ENCODE measurements around the gene ZNF841. TPM values are rescaled to one million over a fixed set of nuclear protein-coding genes. Genes with fewer than 3 reads are reported as not detected.
A peak's percentile ranks its signal among the peaks of the same experiment; 100 is the strongest.
"Not testable (repeated sequence)": the region's sequence is repeated elsewhere in the genome, so short reads cannot be mapped to it uniquely, and the experiment has no call there.

Gene ZNF841
- total and polyA plus RNA-seq, 4 donors, result 0.86 to 11.1 (median 4.2) TPM

DNA sequence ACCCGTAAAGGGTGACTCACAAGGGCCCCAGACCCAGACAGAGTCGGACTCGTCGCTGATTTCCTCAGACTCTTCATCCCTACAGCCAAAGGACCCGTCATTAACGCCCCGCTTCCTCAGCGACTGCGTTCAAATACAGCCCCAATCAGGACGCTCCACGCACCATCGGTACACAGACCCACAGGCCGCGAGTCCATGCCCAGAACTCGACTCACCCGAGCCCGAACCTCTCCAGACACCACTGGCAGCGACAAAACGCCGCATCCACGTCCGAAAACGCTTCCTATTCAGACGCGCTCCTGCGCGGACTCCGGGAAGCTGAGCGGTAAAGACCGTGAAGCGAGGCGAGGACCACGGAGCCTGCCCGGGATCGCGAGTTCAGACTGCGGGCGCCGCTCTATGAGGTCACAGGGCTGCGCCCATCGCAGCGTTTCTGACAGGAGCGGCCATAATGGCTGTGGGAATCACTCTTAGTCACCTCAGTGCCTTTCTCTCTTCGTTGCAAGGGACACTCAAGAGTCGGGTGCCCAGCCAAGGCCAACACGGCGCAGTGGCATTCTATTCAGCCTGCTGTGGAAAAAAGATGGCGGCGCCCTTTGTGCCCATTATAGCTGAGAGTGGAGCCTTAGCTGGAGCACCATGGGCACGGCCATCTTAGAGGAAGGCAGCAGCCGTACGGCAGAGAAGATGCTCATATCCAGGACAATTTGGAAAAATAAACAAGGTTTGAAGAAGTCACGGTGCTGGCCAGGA, 67.4 kb downstream of the ZNF841 start, which contains the start of gene ZNF614:
TSS of gene ZNF614 (minus strand) at position 353 of the 753 bp plus-strand sequence. CDS start 2,634 bp downstream, outside the sequence.
- Histone ChIP-seq H3K36me3 (ENCODE audit: control insufficient read depth in 4 of 4, insufficient read depth in 3 of 4, low read depth in 1 of 4, low read length in 3 of 4) (peaks cover 9 to 26% (median 21%) of the 10 kb centered on the region in 4 donors), H3K27me3 (ENCODE audit: control insufficient read depth in 4 of 4, insufficient read depth in 4 of 4, low read length in 3 of 4) (no peaks in the 10 kb centered on the region), H3K4me1 (ENCODE audit: control insufficient read depth in 4 of 4, insufficient read depth in 4 of 4, low read length in 3 of 4) (peaks cover 0 to 5% (median 3%) of the 10 kb centered on the region in 4 donors), H3K9me3 (ENCODE audit: control insufficient read depth in 4 of 4, low read length in 3 of 4) (peaks cover 32 to 72% (median 60%) of the 10 kb centered on the region in 4 donors), H3K4me3 (ENCODE audit: low read depth in 1 of 3, low read length in 3 of 3) (peak within 1 kb of the TSS; percentile 75 to 91 (median 84)), H3K27ac (ENCODE audit: low read depth in 1 of 2, low read length in 2 of 2) (peak within 1 kb of the TSS; percentile 79 to 84), H3K9ac (ENCODE audit: low read depth in 1 of 2, low read length in 2 of 2) (peak within 1 kb of the TSS; percentile 75 to 76)
- WGBS, result under 1% methylated on average over 53 of the region's 53 CpGs
- peak; percentile 32 to 53 for TF ChIP-seq RXRA (IDR thresholded peaks at IDR 0.05)
- peak; percentile 22 to 24 for TF ChIP-seq HNF4A (conservative IDR thresholded peaks at IDR 0.05)
- TF ChIP-seq, protein P1, sequence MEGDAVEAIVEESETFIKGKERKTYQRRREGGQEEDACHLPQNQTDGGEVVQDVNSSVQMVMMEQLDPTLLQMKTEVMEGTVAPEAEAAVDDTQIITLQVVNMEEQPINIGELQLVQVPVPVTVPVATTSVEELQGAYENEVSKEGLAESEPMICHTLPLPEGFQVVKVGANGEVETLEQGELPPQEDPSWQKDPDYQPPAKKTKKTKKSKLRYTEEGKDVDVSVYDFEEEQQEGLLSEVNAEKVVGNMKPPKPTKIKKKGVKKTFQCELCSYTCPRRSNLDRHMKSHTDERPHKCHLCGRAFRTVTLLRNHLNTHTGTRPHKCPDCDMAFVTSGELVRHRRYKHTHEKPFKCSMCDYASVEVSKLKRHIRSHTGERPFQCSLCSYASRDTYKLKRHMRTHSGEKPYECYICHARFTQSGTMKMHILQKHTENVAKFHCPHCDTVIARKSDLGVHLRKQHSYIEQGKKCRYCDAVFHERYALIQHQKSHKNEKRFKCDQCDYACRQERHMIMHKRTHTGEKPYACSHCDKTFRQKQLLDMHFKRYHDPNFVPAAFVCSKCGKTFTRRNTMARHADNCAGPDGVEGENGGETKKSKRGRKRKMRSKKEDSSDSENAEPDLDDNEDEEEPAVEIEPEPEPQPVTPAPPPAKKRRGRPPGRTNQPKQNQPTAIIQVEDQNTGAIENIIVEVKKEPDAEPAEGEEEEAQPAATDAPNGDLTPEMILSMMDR (IDR thresholded peaks at IDR 0.05; ENCODE audit: low read depth, low read length, missing input control), result no peak
- TF ChIP-seq, protein P2, sequence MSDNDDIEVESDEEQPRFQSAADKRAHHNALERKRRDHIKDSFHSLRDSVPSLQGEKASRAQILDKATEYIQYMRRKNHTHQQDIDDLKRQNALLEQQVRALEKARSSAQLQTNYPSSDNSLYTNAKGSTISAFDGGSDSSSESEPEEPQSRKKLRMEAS (IDR thresholded peaks at IDR 0.05), result peak; percentile 69
- TF ChIP-seq FOXA1 (IDR thresholded peaks at IDR 0.05), result no peak
- TF ChIP-seq, protein P3, sequence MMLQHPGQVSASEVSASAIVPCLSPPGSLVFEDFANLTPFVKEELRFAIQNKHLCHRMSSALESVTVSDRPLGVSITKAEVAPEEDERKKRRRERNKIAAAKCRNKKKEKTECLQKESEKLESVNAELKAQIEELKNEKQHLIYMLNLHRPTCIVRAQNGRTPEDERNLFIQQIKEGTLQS (IDR thresholded peaks at IDR 0.05), result no peak
- no peak for TF ChIP-seq FOXA2 (IDR thresholded peaks at IDR 0.05)
- TF ChIP-seq YY1 (IDR thresholded peaks at IDR 0.05), result peak; percentile 100
- TF ChIP-seq JUND (IDR thresholded peaks at IDR 0.05), result no peak
- TF ChIP-seq EGR1 (IDR thresholded peaks at IDR 0.05; ENCODE audit: low read depth in 2 of 2), result no peak
- TF ChIP-seq RAD21 (IDR thresholded peaks at IDR 0.05), result no peak
- TF ChIP-seq, protein P4, sequence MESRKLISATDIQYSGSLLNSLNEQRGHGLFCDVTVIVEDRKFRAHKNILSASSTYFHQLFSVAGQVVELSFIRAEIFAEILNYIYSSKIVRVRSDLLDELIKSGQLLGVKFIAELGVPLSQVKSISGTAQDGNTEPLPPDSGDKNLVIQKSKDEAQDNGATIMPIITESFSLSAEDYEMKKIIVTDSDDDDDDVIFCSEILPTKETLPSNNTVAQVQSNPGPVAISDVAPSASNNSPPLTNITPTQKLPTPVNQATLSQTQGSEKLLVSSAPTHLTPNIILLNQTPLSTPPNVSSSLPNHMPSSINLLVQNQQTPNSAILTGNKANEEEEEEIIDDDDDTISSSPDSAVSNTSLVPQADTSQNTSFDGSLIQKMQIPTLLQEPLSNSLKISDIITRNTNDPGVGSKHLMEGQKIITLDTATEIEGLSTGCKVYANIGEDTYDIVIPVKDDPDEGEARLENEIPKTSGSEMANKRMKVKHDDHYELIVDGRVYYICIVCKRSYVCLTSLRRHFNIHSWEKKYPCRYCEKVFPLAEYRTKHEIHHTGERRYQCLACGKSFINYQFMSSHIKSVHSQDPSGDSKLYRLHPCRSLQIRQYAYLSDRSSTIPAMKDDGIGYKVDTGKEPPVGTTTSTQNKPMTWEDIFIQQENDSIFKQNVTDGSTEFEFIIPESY (IDR thresholded peaks at IDR 0.05), result peak; percentile 98
- peak; percentile 38 for TF ChIP-seq SP1 (IDR thresholded peaks at IDR 0.05)
- TF ChIP-seq HNF4G (IDR thresholded peaks at IDR 0.05), result no peak
- TF ChIP-seq, protein P5, sequence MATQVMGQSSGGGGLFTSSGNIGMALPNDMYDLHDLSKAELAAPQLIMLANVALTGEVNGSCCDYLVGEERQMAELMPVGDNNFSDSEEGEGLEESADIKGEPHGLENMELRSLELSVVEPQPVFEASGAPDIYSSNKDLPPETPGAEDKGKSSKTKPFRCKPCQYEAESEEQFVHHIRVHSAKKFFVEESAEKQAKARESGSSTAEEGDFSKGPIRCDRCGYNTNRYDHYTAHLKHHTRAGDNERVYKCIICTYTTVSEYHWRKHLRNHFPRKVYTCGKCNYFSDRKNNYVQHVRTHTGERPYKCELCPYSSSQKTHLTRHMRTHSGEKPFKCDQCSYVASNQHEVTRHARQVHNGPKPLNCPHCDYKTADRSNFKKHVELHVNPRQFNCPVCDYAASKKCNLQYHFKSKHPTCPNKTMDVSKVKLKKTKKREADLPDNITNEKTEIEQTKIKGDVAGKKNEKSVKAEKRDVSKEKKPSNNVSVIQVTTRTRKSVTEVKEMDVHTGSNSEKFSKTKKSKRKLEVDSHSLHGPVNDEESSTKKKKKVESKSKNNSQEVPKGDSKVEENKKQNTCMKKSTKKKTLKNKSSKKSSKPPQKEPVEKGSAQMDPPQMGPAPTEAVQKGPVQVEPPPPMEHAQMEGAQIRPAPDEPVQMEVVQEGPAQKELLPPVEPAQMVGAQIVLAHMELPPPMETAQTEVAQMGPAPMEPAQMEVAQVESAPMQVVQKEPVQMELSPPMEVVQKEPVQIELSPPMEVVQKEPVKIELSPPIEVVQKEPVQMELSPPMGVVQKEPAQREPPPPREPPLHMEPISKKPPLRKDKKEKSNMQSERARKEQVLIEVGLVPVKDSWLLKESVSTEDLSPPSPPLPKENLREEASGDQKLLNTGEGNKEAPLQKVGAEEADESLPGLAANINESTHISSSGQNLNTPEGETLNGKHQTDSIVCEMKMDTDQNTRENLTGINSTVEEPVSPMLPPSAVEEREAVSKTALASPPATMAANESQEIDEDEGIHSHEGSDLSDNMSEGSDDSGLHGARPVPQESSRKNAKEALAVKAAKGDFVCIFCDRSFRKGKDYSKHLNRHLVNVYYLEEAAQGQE (IDR thresholded peaks at IDR 0.05), result no peak
- TF ChIP-seq NR2F2 (IDR thresholded peaks at IDR 0.05), result peak; percentile 82
- TF ChIP-seq GABPA (IDR thresholded peaks at IDR 0.05 in 1 of 2, conservative IDR thresholded peaks at IDR 0.05 in 1 of 2), result peak in 1 of 2 donors; percentile 24
- TF ChIP-seq TAF1 (conservative IDR thresholded peaks at IDR 0.05), result peak; percentile 52
- DNase-seq (ENCODE audit: low spot score), result peak; percentile 87

DNA sequence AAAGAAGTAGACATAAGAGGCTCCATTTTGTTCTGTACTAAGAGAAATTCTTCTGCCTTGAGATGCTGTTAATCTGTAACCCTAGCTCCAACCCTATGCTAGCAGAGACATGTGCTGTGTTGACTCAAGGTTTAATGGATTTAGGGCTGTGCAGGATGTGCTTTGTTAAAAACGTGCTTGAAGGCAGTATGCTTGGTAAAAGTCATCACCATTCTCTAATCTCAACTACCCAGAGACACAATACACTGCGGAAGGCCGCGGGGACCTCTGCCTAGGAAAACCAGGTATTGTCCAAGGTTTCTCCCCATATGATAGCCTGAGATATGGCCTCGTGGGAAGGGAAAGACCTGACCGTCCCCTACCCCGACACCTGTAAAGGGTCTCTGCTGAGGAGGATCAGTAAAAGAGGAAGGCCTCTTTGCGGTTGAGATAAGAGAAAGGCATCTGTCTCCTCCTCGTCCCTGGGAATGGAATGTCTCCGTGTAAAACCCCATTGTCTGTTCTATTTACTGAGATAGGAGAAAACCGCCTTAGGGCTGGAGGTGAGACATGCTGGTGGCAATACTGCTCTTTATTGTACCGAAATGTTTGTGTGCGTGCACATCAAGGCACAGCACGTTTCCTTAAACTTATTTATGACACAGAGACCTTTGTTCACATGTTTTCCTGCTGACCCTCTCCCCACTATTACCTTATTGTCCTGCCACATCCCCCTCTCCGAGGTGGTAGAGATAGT, 69.1 kb downstream of the ZNF841 start:
- H3K27me3 ChIP-seq (ENCODE audit: control insufficient read depth in 4 of 4, insufficient read depth in 4 of 4, low read length in 3 of 4); H3K27ac ChIP-seq (ENCODE audit: low read depth in 1 of 2, low read length in 2 of 2); DNase-seq (ENCODE audit: low spot score); H3K9ac ChIP-seq (ENCODE audit: low read depth in 1 of 2, low read length in 2 of 2); H3K4me1 ChIP-seq (ENCODE audit: control insufficient read depth in 4 of 4, insufficient read depth in 4 of 4, low read length in 3 of 4): not testable (repeated sequence)
- Histone ChIP-seq H3K36me3 (ENCODE audit: control insufficient read depth in 4 of 4, insufficient read depth in 3 of 4, low read depth in 1 of 4, low read length in 3 of 4) (peaks cover 15 to 33% (median 24%) of the 10 kb centered on the region in 4 donors), H3K4me3 (ENCODE audit: low read depth in 1 of 3, low read length in 3 of 3) (peak overlapping the region in 2 of 3 donors; percentile 49 to 91), H3K9me3 (ENCODE audit: control insufficient read depth in 4 of 4, low read length in 3 of 4) (peaks cover 29 to 69% (median 51%) of the 10 kb centered on the region in 4 donors)
- WGBS, result 86% methylated on average over 15 of the region's 15 CpGs

DNA sequence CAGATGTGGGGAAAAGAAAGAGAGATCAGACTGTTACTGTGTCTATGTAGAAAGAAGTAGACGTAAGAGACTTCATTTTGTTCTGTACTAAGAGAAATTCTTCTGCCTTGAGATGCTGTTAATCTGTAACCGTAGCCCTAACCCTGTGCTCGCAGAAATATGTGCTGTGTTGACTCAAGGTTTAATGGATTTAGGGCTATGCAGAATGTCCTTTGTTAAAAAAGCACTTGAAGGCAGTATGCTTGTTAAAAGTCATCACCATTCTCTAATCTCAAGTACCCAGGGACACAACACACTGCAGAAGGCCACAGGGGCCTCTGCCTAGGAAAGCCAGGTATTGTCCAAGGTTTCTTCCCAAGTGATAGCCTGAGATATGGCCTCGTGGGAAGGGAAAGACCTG, 71.1 kb downstream of the ZNF841 start:
- 93% methylated on average over 4 of the region's 4 CpGs for WGBS
- peaks cover 19 to 50% (median 43%) of the 10 kb centered on the region in 4 donors for H3K36me3 ChIP-seq (ENCODE audit: control insufficient read depth in 4 of 4, insufficient read depth in 3 of 4, low read depth in 1 of 4, low read length in 3 of 4)
- H3K4me1 ChIP-seq (ENCODE audit: control insufficient read depth in 4 of 4, insufficient read depth in 4 of 4, low read length in 3 of 4); DNase-seq (ENCODE audit: low spot score); H3K27me3 ChIP-seq (ENCODE audit: control insufficient read depth in 4 of 4, insufficient read depth in 4 of 4, low read length in 3 of 4); H3K9ac ChIP-seq (ENCODE audit: low read depth in 1 of 2, low read length in 2 of 2); H3K27ac ChIP-seq (ENCODE audit: low read depth in 1 of 2, low read length in 2 of 2): not testable (repeated sequence)
- peak overlapping the region in 2 of 3 donors; percentile 20 to 42 for H3K4me3 ChIP-seq (ENCODE audit: low read depth in 1 of 3, low read length in 3 of 3)
- H3K9me3 ChIP-seq (ENCODE audit: control insufficient read depth in 4 of 4, low read length in 3 of 4), result peaks cover 42 to 71% (median 58%) of the 10 kb centered on the region in 4 donors
